ENCODE data around the gene UBE3B. TPM values are rescaled to one million over a fixed set of nuclear protein-coding genes. Genes with fewer than 3 reads are reported as not detected.

Gene UBE3B
- polyA plus RNA-seq, 5 donors = 27.0 to 34.2 (median 32.2) TPM

GRCh38 chr12:109493938-109494337 is 16.5 kb downstream of the UBE3B start:
- DNase-seq = no peak

- no peak for DNase-seq
Observed at GRCh38 chr12:109494348-109494881, 17.0 kb downstream of the UBE3B start.

- DNase-seq = no peak
Observed at GRCh38 chr12:109495012-109495411, 17.6 kb downstream of the UBE3B start.

- no peak for DNase-seq
Observed at GRCh38 chr12:109496306-109496705, 18.9 kb downstream of the UBE3B start.

GRCh38 chr12:109497675-109498074 is 20.2 kb downstream of the UBE3B start:
- DNase-seq = no peak

GRCh38 chr12:109500406-109501185 is 23.2 kb downstream of the UBE3B start:
- no peak for DNase-seq

- no peak for DNase-seq
Observed at GRCh38 chr12:109501299-109501698, 23.9 kb downstream of the UBE3B start.

GRCh38 chr12:109502332-109502731 is 24.9 kb downstream of the UBE3B start:
- no peak for DNase-seq

- no peak for DNase-seq
Observed at GRCh38 chr12:109503611-109504010, 26.2 kb downstream of the UBE3B start.

- no peak for DNase-seq
Observed at GRCh38 chr12:109504068-109504467, 26.6 kb downstream of the UBE3B start.

GRCh38 chr12:109510196-109510595 is 32.8 kb downstream of the UBE3B start:
- no peak for DNase-seq

- DNase-seq = peak; percentile 6 to 23
Observed at GRCh38 chr12:109512608-109513007, 35.2 kb downstream of the UBE3B start.

GRCh38 chr12:109513051-109513450 is 35.6 kb downstream of the UBE3B start:
- no peak for DNase-seq

GRCh38 chr12:109513977-109514376 is 36.5 kb downstream of the UBE3B start:
- DNase-seq = no peak

GRCh38 chr12:109517619-109518018 is 40.2 kb downstream of the UBE3B start:
- no peak for DNase-seq

- peak in 1 of 2 donors; percentile 30 for DNase-seq
Observed at GRCh38 chr12:109518820-109519665, 41.6 kb downstream of the UBE3B start.

GRCh38 chr12:109519787-109520186 is 42.4 kb downstream of the UBE3B start:
- no peak for DNase-seq

- DNase-seq = no peak
Observed at GRCh38 chr12:109521831-109522230, 44.4 kb downstream of the UBE3B start.

- DNase-seq = no peak
Observed at GRCh38 chr12:109523071-109523470, 45.6 kb downstream of the UBE3B start.

GRCh38 chr12:109523504-109523903 is 46.1 kb downstream of the UBE3B start:
- no peak for DNase-seq

GRCh38 chr12:109524466-109525278 is 47.2 kb downstream of the UBE3B start:
- DNase-seq = no peak

- DNase-seq = no peak
Observed at GRCh38 chr12:109525279-109525585, 47.8 kb downstream of the UBE3B start.

Data from right lung (tissue), 5 donors.